HS-27A (cell line): ENCODE measurements around the gene COL11A1.
"Not testable (repeated sequence)": the region's sequence is repeated elsewhere in the genome, so short reads cannot be mapped to it uniquely, and the experiment has no call there.

Experiments
- DNase-seq: peaks from one replicate; pipeline ENCODE4 v3.0.0-alpha.2; 2012; ENCODE audit warnings: low read depth, missing footprints

COL11A1 gene

GRCh38 chr1:103084181-103084580 is 24.1 kb downstream of the COL11A1 start:
- no peak for DNase-seq

- no peak for DNase-seq
Observed at GRCh38 chr1:103075316-103076000, 32.9 kb downstream of the COL11A1 start.

GRCh38 chr1:103074224-103074623 is 34.1 kb downstream of the COL11A1 start:
- no peak for DNase-seq

- DNase-seq = no peak
Observed at GRCh38 chr1:103069201-103069600, 39.1 kb downstream of the COL11A1 start.

- no peak for DNase-seq
Observed at GRCh38 chr1:103063921-103064320, 44.4 kb downstream of the COL11A1 start.

GRCh38 chr1:103058391-103058790 is 49.9 kb downstream of the COL11A1 start:
- DNase-seq = no peak

GRCh38 chr1:103056423-103056822 is 51.9 kb downstream of the COL11A1 start:
- DNase-seq = no peak

GRCh38 chr1:103028110-103028509 is 80.2 kb downstream of the COL11A1 start:
- not testable (repeated sequence) for DNase-seq

- no peak for DNase-seq
Observed at GRCh38 chr1:103025858-103026409, 82.4 kb downstream of the COL11A1 start.

- DNase-seq = no peak
Observed at GRCh38 chr1:103024051-103024450, 84.3 kb downstream of the COL11A1 start.

GRCh38 chr1:103002005-103002404 is 106.3 kb downstream of the COL11A1 start:
- DNase-seq = no peak

- DNase-seq = no peak
Observed at GRCh38 chr1:102978874-102979273, 129.4 kb downstream of the COL11A1 start.

GRCh38 chr1:102977292-102977691 is 131.0 kb downstream of the COL11A1 start:
- no peak for DNase-seq

- DNase-seq = peak; percentile 55
Observed at GRCh38 chr1:102970496-102971078, 137.7 kb downstream of the COL11A1 start.

GRCh38 chr1:102967786-102968185 is 140.5 kb downstream of the COL11A1 start:
- DNase-seq = no peak

GRCh38 chr1:102961549-102961948 is 146.8 kb downstream of the COL11A1 start:
- DNase-seq = no peak

- DNase-seq = no peak
Observed at GRCh38 chr1:102954576-102954975, 153.7 kb downstream of the COL11A1 start.

- DNase-seq = no peak
Observed at GRCh38 chr1:102952400-102952799, 155.9 kb downstream of the COL11A1 start.

GRCh38 chr1:102942324-102942723 is 166.0 kb downstream of the COL11A1 start:
- DNase-seq = no peak

GRCh38 chr1:102941366-102941947 is 166.9 kb downstream of the COL11A1 start:
- DNase-seq = peak; percentile 29

- no peak for DNase-seq
Observed at GRCh38 chr1:102937401-102937800, 170.9 kb downstream of the COL11A1 start.

- not testable (repeated sequence) for DNase-seq
Observed at GRCh38 chr1:102933362-102933761, 175.0 kb downstream of the COL11A1 start.

GRCh38 chr1:102919659-102920058 is 188.7 kb downstream of the COL11A1 start:
- peak; percentile 56 for DNase-seq
